ENCODE results near the gene MXRA8. TPM values are rescaled to one million over a fixed set of nuclear protein-coding genes. Genes with fewer than 3 reads are reported as not detected.

The MXRA8 gene, protein sequence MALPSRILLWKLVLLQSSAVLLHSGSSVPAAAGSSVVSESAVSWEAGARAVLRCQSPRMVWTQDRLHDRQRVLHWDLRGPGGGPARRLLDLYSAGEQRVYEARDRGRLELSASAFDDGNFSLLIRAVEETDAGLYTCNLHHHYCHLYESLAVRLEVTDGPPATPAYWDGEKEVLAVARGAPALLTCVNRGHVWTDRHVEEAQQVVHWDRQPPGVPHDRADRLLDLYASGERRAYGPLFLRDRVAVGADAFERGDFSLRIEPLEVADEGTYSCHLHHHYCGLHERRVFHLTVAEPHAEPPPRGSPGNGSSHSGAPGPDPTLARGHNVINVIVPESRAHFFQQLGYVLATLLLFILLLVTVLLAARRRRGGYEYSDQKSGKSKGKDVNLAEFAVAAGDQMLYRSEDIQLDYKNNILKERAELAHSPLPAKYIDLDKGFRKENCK
- total RNA-seq (1 to 10 TPM in 3 of 5 experiments, under 1 TPM in 2; 0.39 to 2.2 (median 1.0) TPM), polyA plus RNA-seq (under 1 TPM; 0.41 to 0.66 TPM), total RNA-seq (0.67 reads per million)

DNA sequence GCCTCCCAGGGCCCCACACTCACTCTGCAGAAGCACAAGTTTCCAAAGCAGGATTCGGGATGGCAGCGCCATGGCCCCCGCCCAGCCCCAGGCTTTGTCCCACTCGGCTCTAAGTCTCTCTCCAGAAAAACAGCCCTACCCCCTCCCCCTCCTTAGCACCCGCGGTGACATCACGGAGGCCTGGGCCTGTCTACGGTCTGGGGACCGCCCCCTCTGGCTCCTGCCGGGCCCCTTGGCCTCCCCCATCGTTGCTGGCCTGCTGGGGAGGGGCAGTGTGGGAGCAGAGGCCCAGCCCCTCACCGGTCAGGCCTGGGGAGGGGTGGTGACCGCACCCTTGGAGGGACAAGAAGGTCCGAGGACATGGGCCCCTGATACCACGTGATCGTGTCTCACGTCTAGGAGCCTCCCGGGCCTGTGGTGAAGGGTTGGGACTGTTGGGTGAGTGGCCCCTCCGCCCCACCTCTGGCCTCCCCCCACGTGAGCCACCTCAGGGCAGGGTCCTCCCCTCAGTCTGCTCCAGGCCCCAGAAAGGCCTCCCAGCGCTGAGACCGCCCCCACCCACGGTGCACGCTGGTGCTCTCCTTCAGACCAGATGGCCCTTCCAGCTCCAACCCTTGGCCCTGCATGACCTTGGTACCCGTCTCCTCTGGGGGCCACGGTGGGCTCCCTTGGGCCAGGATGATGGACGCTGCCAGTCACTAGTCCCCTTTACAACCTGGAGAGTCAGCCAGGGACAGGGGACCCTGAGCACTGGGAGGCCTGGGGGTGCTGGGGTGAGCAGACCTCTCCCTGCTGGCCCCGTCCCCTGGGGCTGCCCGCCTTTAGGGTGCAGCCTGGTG, at the start of gene MXRA8:
Gene MXRA8, minus strand, starts transcription at position 123 of the 839 bp plus-strand sequence. Its CDS starts 51 bp downstream, at position 72.
- peaks cover 8 to 20% (median 13%) of the 10 kb centered on the region in 7 donors for H3K4me1 Mint-ChIP-seq
- H3K27ac Mint-ChIP-seq = peak within 1 kb of the TSS in 8 of 9 donors; percentile 4 to 78 (median 54)
- intact Hi-C loops (cut with micrococcal nuclease) = loop anchor here in 1 of 2 donors (1.0 kb wide), 1 partner anchor 13 kb away; no protein-coding TSS in a partner anchor
- Histone ChIP-seq H3K27ac (ENCODE audit: low read depth, low read length) (peak within 1 kb of the TSS; percentile 23), H3K36me3 (ENCODE audit: control insufficient read depth in 2 of 3, insufficient read depth in 3 of 3, low read length in 3 of 3) (no peaks in the 10 kb centered on the region), H3K4me1 (ENCODE audit: control insufficient read depth in 2 of 2, insufficient read depth in 2 of 2, low read length in 2 of 2) (peaks cover 0 to 11% of the 10 kb centered on the region in 2 donors), H3K27me3 (ENCODE audit: control insufficient read depth in 2 of 2, insufficient read depth in 2 of 2, low read length in 2 of 2) (peaks cover 0 to 9% of the 10 kb centered on the region in 2 donors), H3K9me3 (ENCODE audit: control insufficient read depth in 2 of 3, low read length in 3 of 3) (no peaks in the 10 kb centered on the region), H3K4me3 (ENCODE audit: low read length) (no peak within 1 kb of the TSS)
- ATAC-seq (peak; percentile 5), DNase-seq (no peak)
- ChIA-PET CTCF (no interaction called here), POLR2A (interaction anchor here (0.6 to 2.1 kb wide), 5 partner anchors 10 to 257 kb away, joined by 3 to 10 read pairs (median 4); partner anchors contain the start of genes AURKAIP1 and MIB2)
- H3K4me3 Mint-ChIP-seq = peak within 1 kb of the TSS in 9 of 10 donors; percentile 25 to 75 (median 48)
- H3K9me3 Mint-ChIP-seq = peaks cover 0 to 2% (median 0%) of the 10 kb centered on the region in 11 donors
- H3K36me3 Mint-ChIP-seq = no peaks in the 10 kb centered on the region
- peaks cover 0 to 27% (median 7%) of the 10 kb centered on the region in 5 donors for H3K27me3 Mint-ChIP-seq

DNA sequence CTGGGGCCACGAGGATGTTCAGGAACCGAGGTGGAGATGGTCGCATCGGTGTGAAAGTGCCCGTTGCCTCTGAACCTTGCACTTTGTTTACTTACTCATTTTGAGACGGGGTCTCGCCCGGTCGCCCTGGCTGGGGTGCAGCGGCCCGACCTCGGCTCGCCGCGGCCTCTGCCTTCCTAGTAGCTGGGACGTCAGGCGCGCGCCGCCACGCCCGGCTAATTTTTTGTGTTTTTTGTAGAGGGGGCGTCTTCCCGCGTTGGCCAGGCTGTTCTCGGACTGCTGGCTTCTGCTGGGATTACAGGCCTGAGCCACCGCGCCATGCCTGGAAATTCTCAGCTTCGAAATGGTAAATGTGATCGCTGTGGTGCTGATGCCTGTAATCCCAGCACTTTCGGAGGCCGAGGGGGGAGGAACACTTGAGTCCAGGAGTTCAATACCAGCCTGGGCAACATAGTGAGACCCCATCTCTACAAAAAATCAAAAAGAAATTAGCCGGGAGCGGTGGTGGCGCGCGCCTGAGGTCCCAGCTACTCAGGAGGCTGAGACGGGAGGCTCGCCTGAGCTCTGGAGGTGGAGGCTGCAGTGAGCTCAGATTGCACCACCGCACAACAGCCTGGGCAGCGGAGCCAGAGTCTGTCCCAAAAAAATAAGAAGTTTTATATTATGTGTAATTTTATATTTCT, 49.4 kb upstream of the MXRA8 start:
- Histone ChIP-seq H3K27ac (ENCODE audit: low read depth, low read length) (peak overlapping the region; percentile 89), H3K36me3 (ENCODE audit: control insufficient read depth in 2 of 3, insufficient read depth in 3 of 3, low read length in 3 of 3) (peaks cover 8 to 27% (median 12%) of the 10 kb centered on the region in 3 experiments), H3K4me1 (ENCODE audit: control insufficient read depth in 2 of 2, insufficient read depth in 2 of 2, low read length in 2 of 2) (peaks cover 19 to 20% of the 10 kb centered on the region in 2 donors), H3K4me3 (ENCODE audit: low read length) (peak overlapping the region; percentile 89), H3K9me3 (ENCODE audit: control insufficient read depth in 2 of 3, low read length in 3 of 3) (no peaks in the 10 kb centered on the region), H3K27me3 (ENCODE audit: control insufficient read depth in 2 of 2, insufficient read depth in 2 of 2, low read length in 2 of 2) (no peaks in the 10 kb centered on the region)
- Mint-ChIP-seq H3K9me3 (peaks cover 0 to 3% (median 0%) of the 10 kb centered on the region in 11 donors), H3K27ac (peak overlapping the region in 8 of 9 donors; percentile 82 to 95 (median 90)), H3K4me1 (peaks cover 0 to 54% (median 33%) of the 10 kb centered on the region in 7 donors), H3K4me3 (peak overlapping the region; percentile 81 to 95 (median 90)), H3K27me3 (peaks cover 0 to 1% (median 0%) of the 10 kb centered on the region in 5 donors), H3K36me3 (peaks cover 0 to 25% (median 5%) of the 10 kb centered on the region in 5 donors)
- CTCF ChIA-PET = interaction anchor here (0.9 kb wide), 1 partner anchor 33 kb away, joined by 3 read pairs; the partner anchor contains the start of gene AURKAIP1
- peak; percentile 22 for ATAC-seq
- intact Hi-C loops (cut with micrococcal nuclease) = loop anchor here (1.0 to 10.0 kb wide), 9 partner anchors 8 to 291 kb away; partner anchors contain the start of genes AURKAIP1 (in 2 of the 2), ATAD3A (in 1 of the 2), ATAD3B (in 1 of the 2) and C1orf159 (in 1 of the 2)
- no peak for DNase-seq
- POLR2A ChIA-PET = interaction anchor here (0.6 to 5.6 kb wide), 11 partner anchors 13 to 449 kb away, joined by 3 to 80 read pairs (median 4); partner anchors contain the start of genes AURKAIP1, CCNL2, MIB2 and NOC2L

DNA sequence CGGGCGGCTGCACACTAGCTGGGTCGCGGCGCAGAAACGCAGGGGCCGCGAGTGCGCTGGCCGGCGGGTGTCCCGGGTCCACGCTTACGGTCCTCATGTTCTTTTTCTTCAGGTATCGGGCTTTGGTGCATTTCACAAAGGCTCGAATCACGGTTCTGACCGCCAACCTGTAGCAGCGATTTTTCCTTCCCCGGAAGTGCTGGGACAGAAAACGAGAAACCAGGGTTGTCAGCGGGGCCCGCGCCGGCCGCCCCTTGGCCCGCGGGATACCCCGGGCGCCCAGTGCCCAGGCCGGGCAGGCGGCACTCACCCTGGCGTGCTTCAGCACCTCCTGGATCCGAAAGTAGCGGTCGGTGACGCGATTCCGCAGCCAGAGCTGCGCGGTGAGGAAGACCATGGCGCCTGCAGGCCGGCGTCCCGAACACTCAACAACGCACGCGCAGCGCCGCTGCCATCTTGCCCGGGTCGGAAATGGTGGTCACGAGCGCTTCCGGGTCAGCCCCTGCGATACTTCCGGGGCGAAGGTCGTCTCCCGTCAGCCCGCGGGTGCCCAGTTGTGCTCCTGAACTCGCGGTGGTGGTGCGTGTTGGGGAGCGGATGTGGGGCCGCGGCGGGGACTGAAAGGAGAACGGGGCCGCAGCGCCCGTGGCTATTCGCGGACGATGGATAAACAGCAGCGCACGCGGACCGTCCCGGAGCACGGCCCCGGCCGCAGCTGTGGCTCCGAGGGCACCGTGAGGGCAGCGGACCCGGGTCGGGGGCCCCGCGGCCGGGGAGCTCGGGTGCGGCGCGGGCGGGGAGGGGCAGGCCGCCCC, 48.7 kb upstream of the MXRA8 start, which contains the start of gene MRPL20:
Gene MRPL20, minus strand, starts transcription at position 473 of the 815 bp plus-strand sequence. Its CDS starts 76 bp downstream, at position 397.
- H3K27ac Mint-ChIP-seq = peak within 1 kb of the TSS; percentile 90 to 97 (median 94)
- H3K36me3 Mint-ChIP-seq = peaks cover 0 to 28% (median 9%) of the 10 kb centered on the region in 5 donors
- Histone ChIP-seq H3K4me3 (ENCODE audit: low read length) (peak within 1 kb of the TSS; percentile 89), H3K27me3 (ENCODE audit: control insufficient read depth in 2 of 2, insufficient read depth in 2 of 2, low read length in 2 of 2) (no peaks in the 10 kb centered on the region), H3K9me3 (ENCODE audit: control insufficient read depth in 2 of 3, low read length in 3 of 3) (no peaks in the 10 kb centered on the region), H3K36me3 (ENCODE audit: control insufficient read depth in 2 of 3, insufficient read depth in 3 of 3, low read length in 3 of 3) (peaks cover 8 to 35% (median 12%) of the 10 kb centered on the region in 3 experiments), H3K4me1 (ENCODE audit: control insufficient read depth in 2 of 2, insufficient read depth in 2 of 2, low read length in 2 of 2) (peaks cover 19 to 20% of the 10 kb centered on the region in 2 donors), H3K27ac (ENCODE audit: low read depth, low read length) (peak within 1 kb of the TSS; percentile 89)
- peaks cover 0 to 1% (median 0%) of the 10 kb centered on the region in 5 donors for H3K27me3 Mint-ChIP-seq
- POLR2A ChIA-PET = interaction anchor here (0.6 to 5.6 kb wide), 10 partner anchors 12 to 448 kb away, joined by 3 to 80 read pairs (median 4); partner anchors contain the start of genes AURKAIP1, CCNL2, MIB2 and NOC2L
- peak within 1 kb of the TSS; percentile 83 to 96 (median 93) for H3K4me3 Mint-ChIP-seq
- ATAC-seq = peak; percentile 97
- intact Hi-C loops (cut with micrococcal nuclease) = loop anchor here (1.0 to 10.0 kb wide), 9 partner anchors 8 to 291 kb away; partner anchors contain the start of genes AURKAIP1 (in 2 of the 2), ATAD3A (in 1 of the 2), ATAD3B (in 1 of the 2) and C1orf159 (in 1 of the 2)
- peaks cover 0 to 59% (median 35%) of the 10 kb centered on the region in 7 donors for H3K4me1 Mint-ChIP-seq
- DNase-seq = peak; percentile 88 to 96 (median 94)
- CTCF ChIA-PET = no interaction called here
- H3K9me3 Mint-ChIP-seq = peaks cover 0 to 3% (median 0%) of the 10 kb centered on the region in 11 donors

DNA sequence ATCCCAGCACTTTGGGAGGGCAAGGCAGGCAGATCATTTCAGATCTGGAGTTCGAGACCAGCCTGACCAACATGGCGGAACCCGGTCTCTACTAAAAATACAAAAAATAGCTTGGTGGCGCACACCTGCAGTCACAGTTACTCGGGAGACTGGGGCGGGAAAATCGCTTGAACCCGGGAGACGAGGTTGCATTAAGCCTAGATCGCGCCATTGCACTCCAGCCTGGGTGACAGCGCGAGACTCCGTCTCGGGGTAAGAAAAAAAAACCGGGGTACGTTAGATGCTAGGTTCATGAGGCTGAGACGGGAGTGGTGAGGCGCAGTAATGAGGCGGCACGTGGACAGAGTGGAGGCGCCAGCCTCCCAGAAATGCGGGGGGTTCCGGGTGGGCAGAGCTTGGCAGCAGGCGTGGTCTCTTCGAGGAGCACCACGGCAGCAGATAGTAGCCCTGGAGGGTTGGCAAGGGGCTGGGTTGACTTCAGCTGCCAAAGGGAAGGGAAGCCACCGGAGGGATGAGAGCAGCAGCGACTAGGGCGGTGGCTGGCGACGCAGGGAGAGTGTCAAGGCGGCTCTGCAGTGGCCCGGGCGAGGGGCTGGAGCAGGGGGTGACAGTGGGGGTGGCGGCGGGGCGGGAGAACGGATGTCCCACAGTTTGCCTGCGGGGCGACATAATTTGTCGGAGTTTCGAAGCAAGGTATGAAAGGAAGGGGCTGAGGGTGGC, 47.9 kb upstream of the MXRA8 start:
- Histone ChIP-seq H3K4me1 (ENCODE audit: control insufficient read depth in 2 of 2, insufficient read depth in 2 of 2, low read length in 2 of 2) (peaks cover 19 to 20% of the 10 kb centered on the region in 2 donors), H3K9me3 (ENCODE audit: control insufficient read depth in 2 of 3, low read length in 3 of 3) (no peaks in the 10 kb centered on the region), H3K4me3 (ENCODE audit: low read length) (peak overlapping the region; percentile 89), H3K27me3 (ENCODE audit: control insufficient read depth in 2 of 2, insufficient read depth in 2 of 2, low read length in 2 of 2) (no peaks in the 10 kb centered on the region), H3K27ac (ENCODE audit: low read depth, low read length) (peak overlapping the region; percentile 89), H3K36me3 (ENCODE audit: control insufficient read depth in 2 of 3, insufficient read depth in 3 of 3, low read length in 3 of 3) (peaks cover 8 to 42% (median 12%) of the 10 kb centered on the region in 3 experiments)
- ATAC-seq (no peak), DNase-seq (no peak)
- POLR2A ChIA-PET = interaction anchor here (0.5 to 5.6 kb wide), 9 partner anchors 8 to 209 kb away, joined by 3 to 80 read pairs (median 6); partner anchors contain the start of genes AURKAIP1, CCNL2 and MIB2
- CTCF ChIA-PET = no interaction called here
- Mint-ChIP-seq H3K36me3 (peaks cover 0 to 30% (median 11%) of the 10 kb centered on the region in 5 donors), H3K27me3 (peaks cover 0 to 1% (median 0%) of the 10 kb centered on the region in 5 donors), H3K9me3 (peaks cover 0 to 3% (median 0%) of the 10 kb centered on the region in 11 donors), H3K4me1 (peaks cover 0 to 62% (median 41%) of the 10 kb centered on the region in 7 donors), H3K4me3 (peak overlapping the region; percentile 83 to 96 (median 93)), H3K27ac (peak overlapping the region; percentile 90 to 97 (median 93))
- intact Hi-C loops (cut with micrococcal nuclease) = loop anchor here (2.0 to 10.0 kb wide), 5 partner anchors 31 to 209 kb away; partner anchors contain the start of genes ATAD3B (in 1 of the 2), AURKAIP1 (in 1 of the 2) and MIB2 (in 1 of the 2)

Measured in naive thymus-derived CD4-positive, alpha-beta T cell (primary cell).